COLO668 (cell line): ENCODE data around the gene MYO10.
"Not testable (repeated sequence)": the region's sequence is repeated elsewhere in the genome, so short reads cannot be mapped to it uniquely, and the experiment has no call there.

Source experiments
- DNase-seq: peaks from one replicate; lab custom pipeline; 2025; ENCODE audit not compliant: unreplicated experiment; lab: John Stamatoyannopoulos, UW

The MYO10 gene

DNA sequence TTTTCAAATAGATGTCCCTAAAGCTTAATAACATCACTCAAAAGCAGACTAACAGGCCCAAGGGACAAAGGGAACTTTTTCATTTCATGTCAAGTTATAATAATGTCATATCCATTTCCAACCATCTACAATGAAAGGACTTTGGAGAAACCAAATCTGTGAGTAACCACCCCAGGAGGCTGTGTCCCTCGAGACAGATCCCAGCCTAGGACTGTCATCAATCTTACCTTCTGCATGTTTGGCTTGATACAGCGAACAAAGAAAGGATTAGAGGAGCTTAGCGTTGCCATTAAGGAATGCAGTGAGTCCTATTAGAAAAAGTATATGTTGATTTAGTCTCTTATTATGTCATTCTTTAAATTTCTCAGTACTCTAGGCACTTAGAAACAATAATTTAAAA lies 181.5 kb downstream of the MYO10 start:
- no peak for DNase-seq

DNA sequence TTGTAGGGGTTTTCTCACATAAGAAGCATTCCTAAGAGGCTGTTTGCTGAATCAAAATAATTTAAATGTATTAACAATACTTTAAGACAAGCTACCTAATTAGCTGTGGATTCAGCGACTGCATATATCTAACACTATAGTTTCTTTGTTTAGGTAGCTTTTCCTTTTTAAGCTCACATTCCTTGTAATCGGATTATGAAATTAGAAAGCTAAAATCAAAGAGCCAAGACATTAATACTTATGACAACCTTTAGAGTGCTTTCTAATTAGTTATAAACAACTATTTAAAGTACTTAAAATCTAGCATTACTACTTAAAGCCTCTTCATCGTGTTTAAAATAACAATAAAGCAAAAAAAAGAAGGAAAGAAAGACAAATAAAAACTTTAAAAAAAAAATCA lies 182.0 kb downstream of the MYO10 start:
- no peak for DNase-seq

DNA sequence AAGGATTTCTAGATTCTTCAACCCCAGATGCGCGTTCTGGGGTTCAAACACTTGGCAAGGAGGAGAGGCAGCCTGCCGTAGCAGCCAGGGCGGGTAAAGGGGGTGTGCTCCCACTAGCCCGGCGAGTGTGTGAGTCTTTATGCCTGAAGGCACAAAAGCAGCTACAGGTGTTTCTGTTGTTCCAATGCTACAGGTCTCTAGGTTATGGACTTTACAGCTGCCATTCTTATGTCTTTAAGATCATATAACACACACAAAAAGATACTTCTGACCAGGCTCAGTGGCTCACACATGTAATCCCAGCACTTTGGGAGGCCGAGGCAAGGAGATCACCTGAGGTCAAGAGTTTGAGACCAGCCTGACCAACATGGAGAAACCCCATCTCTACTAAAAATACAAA lies 185.6 kb downstream of the MYO10 start:
- DNase-seq = no peak

GRCh38 chr5:16749626-16750025 lies 186.5 kb downstream of the MYO10 start:
- DNase-seq = no peak

DNA sequence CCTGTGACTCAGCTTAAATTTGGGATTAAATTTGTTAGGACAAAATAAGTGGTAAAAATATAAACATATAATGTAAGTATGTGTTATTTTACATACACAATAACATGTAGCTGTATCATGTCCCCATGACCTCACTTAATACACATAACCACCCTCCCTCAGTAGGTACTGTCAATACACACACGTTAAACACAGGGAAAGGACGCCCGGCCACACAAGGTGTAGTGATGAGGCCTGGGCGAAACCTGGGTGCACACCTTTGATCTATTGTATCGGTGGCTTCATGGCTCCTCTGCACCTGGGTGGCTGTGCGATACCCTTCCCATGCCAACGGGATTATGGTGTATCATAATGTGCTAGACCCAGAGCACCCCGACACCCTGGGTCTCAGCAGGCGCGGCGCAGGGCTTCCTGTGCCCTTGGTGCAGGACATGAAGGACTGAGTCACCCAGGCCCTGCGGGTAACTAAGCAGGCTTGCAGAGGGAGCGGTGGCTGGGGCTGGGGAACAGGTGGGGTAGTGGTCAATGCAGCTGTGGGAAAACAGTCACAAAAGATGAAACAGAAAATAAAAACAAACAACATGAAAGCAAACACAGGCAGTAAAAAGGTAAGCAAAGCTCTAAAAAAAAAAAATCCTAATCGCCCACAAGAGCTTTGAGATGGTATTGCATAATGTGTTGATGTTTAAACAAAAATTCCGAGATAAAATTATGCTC lies 191.8 kb downstream of the MYO10 start:
- DNase-seq = no peak

GRCh38 chr5:16742938-16743337 lies 193.2 kb downstream of the MYO10 start:
- no peak for DNase-seq

DNA sequence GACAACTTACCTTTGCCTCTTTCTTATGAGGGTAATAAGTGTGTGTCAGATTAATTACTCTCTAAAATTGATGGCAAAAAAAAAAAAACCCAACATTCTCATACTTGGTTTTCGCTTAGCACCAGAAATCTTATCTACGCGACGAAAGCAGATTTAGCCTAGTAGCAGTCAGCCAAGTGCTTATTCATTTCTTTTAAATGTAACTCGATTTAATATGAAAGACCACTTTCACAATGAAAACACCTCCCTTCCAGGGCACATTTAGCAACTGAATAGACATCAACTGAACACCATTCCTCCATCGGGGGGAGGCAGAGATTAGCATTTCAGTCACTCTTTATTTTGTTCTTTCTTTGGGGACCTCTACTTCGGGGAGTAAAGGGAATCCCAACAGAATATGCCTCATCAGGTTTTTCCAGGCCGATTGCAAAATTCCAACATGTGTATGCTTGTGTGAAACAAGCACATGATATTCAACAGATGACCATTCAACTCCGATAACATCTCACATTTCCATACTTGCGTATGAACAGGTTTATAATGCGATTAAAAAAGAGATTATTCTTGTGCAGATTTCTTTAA lies 195.2 kb downstream of the MYO10 start:
- no peak for DNase-seq

DNA sequence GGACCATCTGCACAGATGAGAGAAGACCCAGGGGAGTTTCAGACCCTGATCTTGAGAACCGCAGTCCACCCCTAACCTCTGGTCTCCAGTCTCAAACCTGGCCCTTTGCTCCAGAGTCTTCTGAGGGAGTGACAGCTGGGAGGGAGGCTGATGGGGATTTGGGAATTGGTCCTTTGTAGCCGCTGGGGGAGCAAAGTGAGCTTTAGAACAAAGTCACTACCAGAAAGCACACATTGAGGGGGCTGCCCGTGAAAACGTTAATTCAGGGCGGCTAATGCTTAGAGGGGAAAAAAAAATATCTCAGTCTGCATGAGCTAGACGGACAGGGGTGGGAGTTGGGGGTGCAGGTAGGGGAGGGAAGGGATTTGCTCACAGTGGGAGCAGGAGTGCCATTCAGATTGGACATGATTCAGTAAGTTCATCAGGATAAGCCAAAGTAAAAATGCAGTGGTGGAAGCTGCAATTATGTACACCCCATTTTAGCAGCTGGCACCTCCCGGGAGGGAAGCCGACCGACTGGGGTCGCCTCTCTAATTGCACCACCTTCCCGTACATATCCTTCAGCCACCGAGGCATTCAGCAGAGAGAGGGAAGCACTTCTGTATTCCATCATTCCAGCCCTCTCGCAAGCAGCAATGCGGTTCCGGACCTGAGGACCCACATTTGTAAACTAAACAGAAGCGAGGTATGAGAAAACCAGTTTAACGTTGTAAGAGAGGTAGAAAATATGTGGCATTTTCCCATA lies 195.8 kb downstream of the MYO10 start:
- no peak for DNase-seq

DNA sequence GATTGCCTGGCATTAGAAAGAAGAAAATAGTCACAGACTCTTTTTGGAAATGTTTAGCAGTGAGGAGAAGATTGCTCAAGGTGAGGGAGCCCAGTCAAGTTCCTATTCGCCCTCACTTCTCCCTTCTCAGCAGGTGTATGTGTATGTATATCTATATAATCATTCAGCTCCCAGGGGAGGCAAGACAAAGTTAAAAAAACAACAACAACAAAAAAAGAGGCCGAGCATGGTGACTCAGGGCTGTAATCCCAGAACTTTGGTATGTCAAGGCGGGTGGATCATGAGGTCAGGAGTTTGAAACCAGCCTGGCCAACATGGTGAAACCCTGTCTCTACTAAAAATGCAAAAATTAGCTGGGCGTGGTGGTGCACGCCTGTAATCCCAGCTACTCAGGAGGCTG lies 197.7 kb downstream of the MYO10 start:
- not testable (repeated sequence) for DNase-seq

- no peak for DNase-seq
Observed at GRCh38 chr5:16737620-16738364, 198.3 kb downstream of the MYO10 start.

DNA sequence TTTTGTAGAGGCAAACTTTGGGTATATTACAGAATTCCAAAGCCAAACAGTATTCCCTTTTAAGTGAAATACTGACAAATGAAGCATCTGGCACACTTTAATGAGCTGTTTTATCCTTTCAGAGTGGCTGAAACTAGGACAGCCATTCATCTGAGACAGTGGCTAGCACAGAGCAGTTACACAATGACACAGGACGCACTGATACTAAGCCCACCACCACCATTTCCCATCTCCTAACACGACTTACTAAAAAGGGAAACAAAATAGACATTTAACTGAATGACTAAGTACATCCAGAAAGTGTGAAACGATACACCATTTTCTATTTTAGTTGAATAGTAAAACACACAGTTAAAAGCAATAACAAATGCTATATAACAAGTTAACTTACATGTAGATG lies 198.9 kb downstream of the MYO10 start:
- no peak for DNase-seq

DNA sequence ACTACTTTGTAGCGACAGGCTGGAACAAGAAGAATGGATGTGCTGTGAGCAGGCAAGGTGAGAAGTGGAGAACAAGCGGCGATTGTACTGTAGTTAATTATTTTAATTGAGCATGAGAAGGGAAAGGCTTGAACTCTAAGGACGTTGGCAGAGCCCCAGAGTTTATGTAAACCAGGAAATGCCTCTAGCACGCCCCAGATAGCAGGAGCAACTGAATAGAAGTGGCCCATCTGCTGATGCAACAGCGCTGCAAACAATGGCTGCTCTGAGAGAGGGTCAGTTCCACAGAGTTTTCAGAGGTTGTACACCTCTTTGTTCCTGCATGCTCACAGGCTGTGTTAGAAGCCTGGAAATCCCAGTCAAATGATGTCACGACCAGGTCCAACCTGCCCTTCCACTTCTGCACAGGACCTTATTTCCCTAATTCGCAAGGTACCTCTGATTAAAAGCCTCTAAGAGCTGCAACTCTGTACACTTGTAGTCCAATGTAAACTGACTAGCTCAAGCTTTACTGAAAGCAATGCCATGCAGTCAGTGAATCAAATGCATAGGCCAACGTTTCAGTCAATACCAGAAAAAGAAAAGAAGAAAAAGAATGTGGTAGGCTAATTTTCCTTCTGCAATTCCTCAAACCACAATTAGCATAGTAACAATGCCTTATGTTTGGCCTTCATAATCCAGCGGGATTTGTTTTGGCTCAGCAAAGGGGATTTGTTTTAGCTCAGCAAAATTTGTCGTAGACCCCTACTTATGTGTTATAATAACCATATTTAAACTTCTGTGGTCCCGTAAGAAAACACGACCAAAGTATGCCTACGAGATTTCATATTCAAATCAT lies 199.7 kb downstream of the MYO10 start:
- peak; percentile 27 for DNase-seq

- no peak for DNase-seq
Observed at GRCh38 chr5:16735101-16736060, 200.7 kb downstream of the MYO10 start.

DNA sequence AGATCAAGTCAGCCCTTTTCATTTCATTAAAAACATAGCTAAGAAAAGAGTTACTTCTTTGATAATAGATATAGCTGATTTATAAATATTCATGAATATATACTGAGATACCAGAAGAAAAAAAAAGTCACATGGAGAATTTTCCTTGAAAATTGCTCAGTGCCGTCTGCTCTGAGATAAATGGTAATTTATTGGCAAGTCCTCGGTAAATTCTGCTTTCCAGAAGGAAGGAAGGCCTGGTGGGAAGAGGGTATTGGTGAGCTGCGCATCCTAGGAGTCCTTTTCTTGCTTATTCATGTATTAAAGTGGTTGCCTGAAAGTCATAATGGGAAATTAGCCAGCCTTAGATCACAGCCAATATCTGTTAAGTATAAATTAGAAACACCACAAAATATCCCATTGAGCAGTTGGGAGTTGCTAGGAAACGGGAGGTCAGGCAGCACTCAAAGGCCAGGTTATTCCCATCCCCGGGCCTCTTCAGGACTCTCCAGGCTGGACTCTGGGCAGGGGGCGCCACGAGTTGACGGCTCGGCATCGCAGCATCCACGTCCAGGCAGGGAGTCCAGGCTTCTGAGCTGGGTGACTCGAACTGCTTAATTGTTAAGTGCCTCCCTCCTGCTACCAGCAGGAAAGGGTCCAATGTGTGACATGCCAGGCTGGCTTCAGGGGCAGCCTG lies 202.6 kb downstream of the MYO10 start:
- DNase-seq = no peak

DNA sequence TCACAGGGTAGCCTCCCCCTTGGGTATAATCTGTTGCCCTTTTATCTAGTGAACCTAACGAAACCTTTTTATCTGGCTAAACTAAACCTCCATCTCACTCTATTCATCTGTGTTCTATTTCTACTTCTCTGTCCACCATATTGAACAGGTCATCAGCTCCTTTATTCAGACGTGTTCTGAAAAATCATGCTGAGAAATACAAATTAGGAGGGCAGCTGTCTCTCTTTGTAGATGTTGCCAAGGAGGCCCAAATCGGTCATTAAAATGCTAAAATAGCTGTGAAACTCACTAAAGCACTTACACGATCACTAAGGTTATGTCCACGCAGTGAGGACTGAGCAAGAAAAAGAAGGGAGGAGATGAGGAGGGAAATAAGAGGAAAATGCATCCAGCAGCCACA lies 203.7 kb downstream of the MYO10 start:
- DNase-seq = no peak

DNA sequence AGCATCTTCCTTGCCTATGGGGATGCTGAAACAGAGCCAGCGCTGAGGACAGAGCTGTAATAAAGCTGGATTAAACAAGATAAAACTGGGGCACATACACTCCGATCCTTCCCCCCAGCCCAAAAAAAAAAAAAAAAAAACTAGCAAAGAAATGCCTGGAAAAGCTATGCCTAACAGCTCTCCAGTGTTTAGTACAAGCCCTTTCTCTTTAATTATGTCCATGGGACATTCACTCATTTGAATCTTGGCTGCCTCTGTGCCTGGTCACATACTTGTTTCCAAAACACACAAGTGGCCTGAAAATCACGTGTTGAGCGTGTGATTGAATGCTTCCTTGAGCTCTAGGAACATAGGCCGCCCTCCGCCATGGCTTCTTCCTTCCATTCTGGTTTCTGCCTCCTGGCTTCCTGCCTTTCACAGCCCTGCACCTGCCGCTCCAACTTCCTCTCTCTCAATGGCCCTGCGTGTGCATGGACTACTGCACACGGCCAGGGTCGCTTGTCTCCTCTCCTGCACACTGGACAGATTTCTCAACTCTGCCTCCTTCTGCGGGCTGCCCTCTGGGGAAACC lies 208.2 kb downstream of the MYO10 start:
- DNase-seq = peak; percentile 58

GRCh38 chr5:16726538-16726946 lies 209.5 kb downstream of the MYO10 start:
- DNase-seq = no peak

DNA sequence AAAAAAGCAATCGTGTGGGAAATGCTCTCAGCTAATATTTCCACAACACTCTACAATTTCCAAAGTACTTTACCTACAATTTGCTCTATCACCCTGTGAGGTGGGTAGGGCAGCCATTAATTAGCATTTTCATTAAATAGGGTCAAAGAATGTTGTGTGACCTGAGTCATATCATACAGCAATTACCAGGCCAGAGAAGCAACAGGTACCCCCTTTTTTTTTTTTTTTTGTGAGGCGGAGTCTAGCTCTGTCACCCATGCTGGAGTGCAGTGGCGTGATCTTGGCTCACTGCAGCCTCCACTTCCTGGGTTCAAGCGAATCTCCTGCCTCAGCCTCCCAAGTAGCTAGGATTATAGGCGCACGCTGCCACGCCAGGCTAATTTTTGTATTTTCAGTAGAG lies 210.5 kb downstream of the MYO10 start:
- no peak for DNase-seq

- no peak for DNase-seq
Observed at GRCh38 chr5:16723821-16724220, 212.3 kb downstream of the MYO10 start.
